GM19025 (cell line): ENCODE measurements around the gene MYH9.
"Not testable (repeated sequence)": the region's sequence is repeated elsewhere in the genome, so short reads cannot be mapped to it uniquely, and the experiment has no call there.

ENCODE experiments used
- ATAC-seq: cut with Tn5 transposase; IDR thresholded peaks from one replicate; pipeline ENCODE4 v1.9.1; 2021; ENCODE audit warnings: mild to moderate bottlenecking, low read depth, moderate library complexity; ENCODE audit not compliant: unreplicated experiment

The MYH9 gene

GRCh38 chr22:36298118-36298517, 89.6 kb downstream of the MYH9 start:
- no peak for ATAC-seq

GRCh38 chr22:36297568-36297967, 90.2 kb downstream of the MYH9 start:
- ATAC-seq: no peak

- ATAC-seq: no peak
These were observed 91.1 kb downstream of the MYH9 start for GRCh38 chr22:36296690-36297089.

DNA sequence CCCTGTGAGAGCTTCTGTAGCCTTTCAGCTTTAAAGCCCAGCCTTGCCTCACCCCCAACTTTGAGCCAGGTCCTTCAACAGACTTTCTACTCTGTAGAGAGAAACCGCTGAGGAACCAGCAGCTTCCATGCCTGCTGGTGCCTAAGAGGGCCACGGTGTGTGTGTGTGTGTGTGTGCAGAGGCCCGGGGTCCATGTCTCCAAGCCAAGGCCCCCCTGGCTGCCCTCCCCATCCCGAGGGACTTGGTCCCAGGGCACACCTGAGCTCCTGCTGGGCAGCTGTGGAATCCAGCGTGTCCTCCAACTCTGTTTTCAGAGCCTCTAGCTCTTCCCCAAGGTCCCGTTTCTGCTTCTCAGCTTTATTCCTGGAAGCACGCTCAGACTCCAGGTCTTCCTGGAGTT, 92.5 kb downstream of the MYH9 start:
- ATAC-seq: no peak

GRCh38 chr22:36294801-36295200, 93.0 kb downstream of the MYH9 start:
- ATAC-seq: no peak

DNA sequence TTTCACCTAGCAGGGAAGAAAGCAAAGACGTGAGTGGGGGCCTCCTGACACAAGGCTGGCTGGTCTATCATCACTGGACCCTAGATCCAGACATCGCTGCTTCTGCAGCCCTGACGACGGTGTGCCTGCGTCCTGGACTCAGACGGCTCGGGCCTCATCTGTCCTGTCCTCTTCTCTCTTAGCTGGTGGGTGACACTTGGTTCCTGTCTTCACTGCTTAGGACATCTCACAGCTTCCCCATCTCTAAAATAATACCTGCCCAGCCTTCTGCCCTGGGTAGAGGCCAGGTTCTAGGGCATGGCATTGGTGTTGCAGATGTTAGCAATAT, 93.5 kb downstream of the MYH9 start:
- ATAC-seq: no peak

- no peak for ATAC-seq
These were observed 94.0 kb downstream of the MYH9 start for GRCh38 chr22:36293606-36294292.

- no peak for ATAC-seq
These were observed 94.8 kb downstream of the MYH9 start for GRCh38 chr22:36292823-36293530.

DNA sequence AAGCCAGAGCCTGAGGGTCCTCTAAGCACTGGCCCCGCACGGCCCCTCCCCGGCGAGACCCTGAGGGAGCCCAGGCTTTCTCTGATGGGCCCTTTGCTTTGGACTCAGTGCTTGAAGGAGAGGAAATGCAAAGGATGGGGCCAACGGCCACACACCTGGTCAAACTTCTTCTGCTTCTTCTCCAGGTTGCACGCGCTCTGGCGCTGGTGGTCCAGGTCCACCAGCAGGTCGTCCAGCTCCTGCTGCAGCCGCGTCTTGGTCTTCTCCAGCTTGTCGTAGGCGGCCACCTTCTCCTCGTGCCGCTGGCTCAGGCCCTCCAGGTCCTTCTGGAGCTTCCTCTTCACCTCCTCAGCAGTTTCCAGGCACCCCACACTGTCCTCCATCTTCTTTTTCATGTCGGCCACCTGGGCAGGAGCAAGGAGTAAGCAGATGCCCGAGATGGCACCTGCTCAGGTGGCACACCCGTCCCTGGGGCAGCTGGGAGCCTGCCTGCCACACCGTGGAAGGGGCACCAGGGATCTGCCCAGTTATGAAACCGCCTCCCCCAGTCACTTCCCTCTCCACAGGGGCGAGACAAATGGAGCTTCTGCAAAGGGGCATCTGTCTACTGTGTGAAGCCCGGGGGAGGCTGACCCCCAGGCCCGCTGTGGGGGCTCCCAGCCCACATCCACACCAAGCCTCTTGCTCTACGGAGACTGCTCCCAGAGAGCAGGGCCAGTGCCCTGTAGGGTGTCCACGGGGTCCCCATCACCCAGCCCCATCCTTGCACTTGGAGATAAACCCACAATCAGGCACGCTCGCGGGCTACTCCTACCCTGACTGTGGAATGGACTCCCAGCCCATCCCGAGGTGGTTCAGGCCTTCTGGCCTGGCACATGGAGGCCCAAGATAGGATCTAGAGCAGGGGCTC, 95.7 kb downstream of the MYH9 start:
- no peak for ATAC-seq

DNA sequence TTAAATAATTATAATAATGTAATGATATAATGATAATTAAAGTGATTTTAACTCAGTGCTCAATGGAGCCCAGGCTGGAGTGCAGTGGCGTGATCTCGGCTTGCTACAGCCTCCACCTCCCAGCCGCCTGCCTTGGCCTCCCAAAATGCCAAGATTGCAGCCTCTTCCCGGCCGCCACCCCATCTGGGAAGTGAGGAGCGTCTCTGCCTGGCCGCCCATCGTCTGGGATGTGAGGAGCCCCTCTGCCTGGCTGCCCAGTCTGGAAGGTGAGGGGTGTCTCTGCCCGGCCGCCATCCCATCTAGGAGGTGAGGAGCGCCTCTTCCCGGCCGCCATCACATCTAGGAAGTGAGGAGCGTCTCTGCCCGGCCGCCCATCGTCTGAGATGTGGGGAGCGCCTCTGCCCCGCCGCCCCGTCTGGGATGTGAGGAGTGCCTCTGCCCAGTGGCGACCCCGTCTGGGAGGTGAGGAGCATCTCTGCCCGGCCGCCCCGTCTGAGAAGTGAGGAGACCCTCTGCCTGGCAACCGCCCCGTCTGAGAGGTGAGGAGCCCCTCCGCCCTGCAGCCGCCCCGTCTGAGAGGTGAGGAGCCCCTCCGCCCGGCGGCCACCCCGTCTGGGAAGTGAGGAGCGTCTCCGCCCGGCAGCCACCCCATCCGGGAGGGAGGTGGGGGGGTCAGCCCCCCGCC, 97.2 kb downstream of the MYH9 start:
- not testable (repeated sequence) for ATAC-seq

DNA sequence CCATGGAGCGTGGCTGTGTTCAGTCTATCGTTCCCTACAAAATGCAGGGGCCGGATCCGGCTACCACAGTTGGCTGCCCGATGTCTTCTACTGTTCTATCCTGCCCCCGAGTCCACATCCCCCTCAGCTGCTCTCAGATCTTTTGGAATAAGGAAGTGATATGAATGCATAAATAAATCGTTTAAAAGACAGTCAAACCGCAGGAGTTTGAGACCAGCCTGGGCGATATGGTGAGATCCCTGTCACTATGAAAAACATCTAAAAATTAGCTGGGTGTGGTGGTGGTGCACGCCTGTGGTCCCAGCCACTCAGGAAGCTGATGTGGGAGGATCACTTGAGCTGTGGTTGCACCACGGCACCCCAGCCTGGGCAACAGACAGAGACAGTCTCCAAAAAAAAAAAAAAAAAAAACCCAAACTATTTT, 97.8 kb downstream of the MYH9 start:
- ATAC-seq: not testable (repeated sequence)

- no peak for ATAC-seq
These were observed 98.3 kb downstream of the MYH9 start for GRCh38 chr22:36289406-36289870.

DNA sequence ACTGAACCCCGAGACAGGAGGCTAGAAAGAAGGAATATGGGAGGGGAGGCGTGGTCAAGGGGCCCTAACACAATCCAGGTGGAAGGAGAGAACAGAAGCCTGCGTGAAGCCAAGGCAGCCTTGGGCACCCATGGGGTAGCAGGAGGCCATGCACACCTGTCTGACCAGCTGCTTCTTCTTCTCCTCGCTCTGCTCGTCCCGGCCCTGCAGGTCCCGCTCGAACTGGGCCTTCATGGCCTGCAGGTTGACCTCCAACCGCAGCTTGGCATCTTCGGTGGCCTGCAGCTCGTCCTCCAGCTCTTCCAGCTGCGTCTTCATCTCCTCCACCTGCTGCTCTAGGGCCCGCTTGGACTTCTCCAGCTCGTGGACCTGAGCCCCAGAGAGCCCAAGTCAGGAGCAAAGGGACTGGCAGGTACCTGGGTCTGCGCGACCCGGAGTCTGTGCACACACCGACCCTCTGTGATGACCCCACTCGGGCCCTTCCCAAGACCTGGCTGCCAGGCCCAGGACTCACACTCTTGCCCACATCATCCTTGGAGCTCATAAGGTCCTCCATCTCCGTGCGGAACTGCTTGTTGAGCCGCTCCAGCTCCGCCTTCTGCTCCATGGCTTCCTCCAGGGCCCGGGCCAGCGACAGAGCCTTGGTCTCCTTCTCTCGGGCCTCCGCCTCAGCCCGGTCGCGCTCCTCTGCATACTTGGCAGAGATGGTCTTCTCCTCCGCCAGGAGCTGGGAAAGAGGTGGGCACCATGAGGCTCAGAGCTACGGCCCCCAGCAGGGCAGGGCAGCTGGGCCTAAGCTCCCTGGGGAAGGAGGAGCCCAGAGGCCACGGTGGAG, 99.0 kb downstream of the MYH9 start:
- no peak for ATAC-seq

DNA sequence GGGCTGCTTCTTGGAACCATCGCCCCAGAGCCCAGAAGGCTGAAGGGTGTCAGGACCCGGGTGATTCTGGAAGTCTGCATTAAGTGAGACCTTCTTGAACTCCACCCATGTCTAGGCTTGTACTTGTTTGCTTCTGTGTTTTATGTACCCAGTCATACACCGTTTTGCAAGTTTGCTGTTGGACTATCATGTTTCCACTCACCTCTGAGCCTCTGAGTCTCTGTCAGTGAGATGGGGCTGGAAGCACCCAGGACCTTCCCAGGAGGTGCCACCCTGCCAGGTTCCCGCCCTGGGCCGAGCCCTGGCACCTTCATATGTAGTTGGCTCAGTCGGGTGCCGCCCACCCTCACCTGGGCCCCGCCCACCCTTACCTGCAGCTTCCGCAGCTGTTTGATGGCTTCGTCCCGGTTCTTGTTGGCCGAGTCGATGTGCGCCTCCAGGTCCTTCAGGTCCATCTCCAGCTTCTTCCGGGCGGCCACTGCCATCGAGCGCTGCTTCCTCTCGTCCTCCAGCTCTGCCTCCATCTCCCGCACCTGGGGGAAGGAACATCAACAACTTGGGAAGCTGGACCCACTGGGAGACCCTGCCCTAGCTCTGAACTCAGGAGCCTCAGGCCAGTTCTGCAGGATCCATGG, 99.8 kb downstream of the MYH9 start:
- ATAC-seq: no peak

GRCh38 chr22:36286096-36286957, 101.4 kb downstream of the MYH9 start:
- ATAC-seq: no peak

GRCh38 chr22:36285545-36285944, 102.2 kb downstream of the MYH9 start:
- ATAC-seq: no peak

DNA sequence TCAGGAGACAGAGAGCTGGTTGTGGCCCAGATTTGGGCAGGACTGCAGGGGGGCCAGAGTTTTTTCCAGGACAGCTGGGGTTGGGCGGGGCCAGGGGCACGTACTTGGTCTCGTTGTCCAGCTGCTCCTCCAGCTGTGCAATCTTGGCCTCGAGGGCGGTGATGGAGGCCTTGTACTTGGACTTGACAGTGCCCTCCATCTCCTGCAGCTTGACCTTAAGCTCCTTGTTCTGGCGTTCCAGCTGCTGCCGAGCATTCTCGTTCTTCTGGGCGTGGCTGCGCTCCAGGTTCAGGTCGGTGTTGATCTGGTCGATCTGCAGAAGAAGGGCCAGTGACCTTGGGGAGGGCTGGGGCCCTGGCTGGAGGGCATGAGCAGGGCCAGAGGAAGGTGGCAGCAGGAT, 102.8 kb downstream of the MYH9 start:
- ATAC-seq: no peak

DNA sequence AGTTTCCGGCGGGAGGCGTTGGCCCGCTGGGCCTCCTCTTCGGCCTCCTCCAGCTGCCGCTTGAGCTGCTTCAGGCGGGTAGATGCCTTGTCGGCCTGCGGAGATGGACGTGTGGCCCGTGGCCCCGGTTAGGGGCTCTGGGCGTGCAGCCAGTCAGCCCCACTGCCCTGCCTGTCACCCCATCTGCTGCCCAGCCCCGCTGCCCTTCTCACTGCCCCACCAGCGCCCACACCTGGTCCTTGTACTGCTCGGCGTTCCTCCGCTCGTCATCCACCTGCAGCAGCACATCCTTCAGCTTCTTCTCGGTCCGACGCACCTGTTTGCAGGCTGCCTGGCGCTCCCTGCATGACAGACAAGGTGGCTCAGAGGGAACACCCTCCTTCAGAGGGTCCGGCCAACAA, 103.6 kb downstream of the MYH9 start:
- ATAC-seq: no peak
